Endothelial cell of umbilical vein (primary cell): ENCODE measurements around the gene UBASH3B. TPM values are rescaled to one million over a fixed set of nuclear protein-coding genes. Genes with fewer than 3 reads are reported as not detected.

ENCODE experiments used
- BruUV-seq: library from RNA; stranded (reverse); fragments of 400-500 nt; replicated peaks from 2 replicates; lab custom pipeline; 2021; lab: Mats Ljungman, UMichigan
- CTCF ChIA-PET: fragments of 300-600, 350-600 bp; sonication (Branson Sonifier 250); formaldehyde crosslinking; loops from one replicate; lab custom pipeline; 2021; ENCODE audit warnings: antibody characterized with exemption, inconsistent platforms; lab: Charles Lee
- POLR2A ChIA-PET: fragments of 300-600, 350-600 bp; sonication (Branson Sonifier 250); formaldehyde crosslinking; loops from one replicate; lab custom pipeline; 2021; ENCODE audit warnings: antibody characterized with exemption, inconsistent platforms; lab: Charles Lee
- DNase-seq: peaks from one replicate; pipeline ENCODE4 v3.0.0-alpha.2; 2011; ENCODE audit warnings: low read depth, low spot score
- FAIRE-seq: peaks from 2 replicates; lab custom pipeline; 2011; peaks lifted over from hg19 to GRCh38; lab: Jason Lieb, UNC
- H2AFZ ChIP-seq: 2 replicates; pipeline ENCODE4 v1.6.0; 2012; ENCODE audit warnings: low read depth, low read length, control low read depth, inconsistent platforms
- H3K27ac ChIP-seq: 2 replicates; pipeline ENCODE4 v1.5.1; 2011; ENCODE audit warnings: low read depth, mild to moderate bottlenecking, control low read depth, low read length, moderate library complexity; ENCODE audit not compliant: insufficient read depth
- H3K27me3 ChIP-seq, 2 experiments: 2 replicates each; pipeline versions ENCODE4 v1.6.0 to v1.6.1; 2011; ENCODE audit warnings: low read length in 2 of 2, mixed read lengths in 1 of 2; ENCODE audit not compliant: control insufficient read depth in 2 of 2, insufficient read depth in 2 of 2
- H3K36me3 ChIP-seq, 2 experiments: 2 replicates in 1 of 2; 3 replicates in 1 of 2; pipeline ENCODE4 v1.5.1; 2011; ENCODE audit warnings: low read length in 2 of 2, mild to moderate bottlenecking in 1 of 2, moderate library complexity in 1 of 2; ENCODE audit not compliant: control insufficient read depth in 2 of 2, insufficient read depth in 2 of 2; ENCODE audit errors: extremely low read depth in 1 of 2
- H3K4me1 ChIP-seq: 3 replicates; pipeline ENCODE4 v1.5.1; 2011; ENCODE audit warnings: mild to moderate bottlenecking, low read length; ENCODE audit not compliant: control insufficient read depth, insufficient read depth; ENCODE audit errors: extremely low read depth
- H3K4me2 ChIP-seq: 2 replicates; pipeline ENCODE4 v1.6.1; 2011; ENCODE audit warnings: low read length, control low read depth, mixed read lengths; ENCODE audit not compliant: insufficient read depth
- H3K4me3 ChIP-seq, 3 experiments: fragments of 200-600 bp in 1 of 3; sonication (generic), shearing (Covaris generic) in 1 of 3; replicated peaks in 1 of 3; 2 replicates each; pipeline ENCODE4 v1.5.1; 2011 to 2016; ENCODE audit warnings: control low read depth in 3 of 3, low read length in 3 of 3, mild to moderate bottlenecking in 2 of 3, inconsistent platforms in 1 of 3, low read depth in 1 of 3, moderate library complexity in 1 of 3; ENCODE audit not compliant: insufficient read depth in 1 of 3
- H3K79me2 ChIP-seq: 2 replicates; pipeline ENCODE4 v1.6.0; 2012; ENCODE audit warnings: low read length, inconsistent platforms; ENCODE audit not compliant: control insufficient read depth, insufficient read depth
- H3K9ac ChIP-seq: replicated peaks from 2 replicates; pipeline ENCODE3; 2011; ENCODE audit warnings: low read length, control low read depth; ENCODE audit not compliant: insufficient read depth; ENCODE audit errors: extremely low read depth
- H3K9me1 ChIP-seq: replicated peaks from 3 replicates; pipeline ENCODE4 v1.6.0; 2011; ENCODE audit warnings: mild to moderate bottlenecking, low read length; ENCODE audit not compliant: control insufficient read depth, insufficient read depth; ENCODE audit errors: extremely low read depth
- H3K9me3 ChIP-seq: replicated peaks from 2 replicates; pipeline ENCODE4 v1.5.1; 2012; ENCODE audit warnings: low read length, inconsistent platforms; ENCODE audit not compliant: control insufficient read depth, insufficient read depth
- H4K20me1 ChIP-seq: replicated peaks from 2 replicates; pipeline ENCODE3; 2011; ENCODE audit warnings: mild to moderate bottlenecking, low read length; ENCODE audit not compliant: control insufficient read depth, insufficient read depth; ENCODE audit errors: extremely low read depth
- EZH2 ChIP-seq: IDR thresholded peaks from 2 replicates; pipeline ENCODE4 v1.6.1; 2012; ENCODE audit warnings: borderline replicate concordance, low read depth, mild to moderate bottlenecking, moderate library complexity, low read length, inconsistent platforms; ENCODE audit not compliant: severe bottlenecking
- GATA2 ChIP-seq: IDR thresholded peaks from 2 replicates; pipeline ENCODE4 v1.7.0; 2011; ENCODE audit warnings: low read depth, mild to moderate bottlenecking, moderate library complexity, mixed read lengths, low read length; ENCODE audit not compliant: insufficient read length, insufficient read depth
- POLR2AphosphoS5 ChIP-seq: IDR thresholded peaks from 2 replicates; pipeline ENCODE4 v1.6.1; 2012; ENCODE audit warnings: low read depth, mild to moderate bottlenecking, control low read depth, low read length, moderate library complexity; ENCODE audit not compliant: insufficient read depth
- dilution Hi-C: fragments of 300-500 bp; cut with MboI; formaldehyde crosslinking; loops from one replicate; pipeline ENCODE4 v1.15.0; 2019; ENCODE audit warnings: low sequenced_read_pairs; ENCODE audit not compliant: extremely low pct_ligation_motif_present
- intact Hi-C: fragments of 100-400 bp; cut with micrococcal nuclease; formaldehyde crosslinking; loops from one replicate; pipeline ENCODE4 v1.10.0; 2022
- polyA plus RNA-seq, 4 experiments: library from polyadenylated mRNA; depleted of rRNA in 3 of 4; stranded (reverse) in 3 of 4; unstranded in 1 of 4; fragments of >200 nt; gene quantifications; 2 replicates each; pipeline versions ENCODE4 v1.2.1 to v1.2.3, GENCODE V29; 2011 to 2012; ENCODE audit warnings: missing spikeins in 1 of 4
- total RNA-seq: library from RNA; stranded (reverse); gene quantifications from 2 replicates; pipeline ENCODE4 v1.2.3, GENCODE V29; 2021
- TF ChIP-seq, protein P1 (sequence below): IDR thresholded peaks from 2 replicates; pipeline ENCODE4 v1.6.1; 2011; ENCODE audit not compliant: insufficient read depth, insufficient read length
- TF ChIP-seq, protein P2 (sequence below), 2 donors: IDR thresholded peaks; 1 replicate in 1 of 2; 2 replicates in 1 of 2; pipeline ENCODE4 v1.5.1; 2011; ENCODE audit warnings: low read length in 2 of 2, mild to moderate bottlenecking in 2 of 2, moderate library complexity in 2 of 2, control low read depth in 1 of 2, inconsistent platforms in 1 of 2, low read depth in 1 of 2; ENCODE audit not compliant: insufficient read depth in 1 of 2; ENCODE audit errors: extremely low read depth in 1 of 2

UBASH3B gene
- total and polyA plus RNA-seq, 2 donors (not counting 3 experiments of a cell fraction or from before 2014, with no cell fraction given): 23.7 to 38.1 TPM

DNA sequence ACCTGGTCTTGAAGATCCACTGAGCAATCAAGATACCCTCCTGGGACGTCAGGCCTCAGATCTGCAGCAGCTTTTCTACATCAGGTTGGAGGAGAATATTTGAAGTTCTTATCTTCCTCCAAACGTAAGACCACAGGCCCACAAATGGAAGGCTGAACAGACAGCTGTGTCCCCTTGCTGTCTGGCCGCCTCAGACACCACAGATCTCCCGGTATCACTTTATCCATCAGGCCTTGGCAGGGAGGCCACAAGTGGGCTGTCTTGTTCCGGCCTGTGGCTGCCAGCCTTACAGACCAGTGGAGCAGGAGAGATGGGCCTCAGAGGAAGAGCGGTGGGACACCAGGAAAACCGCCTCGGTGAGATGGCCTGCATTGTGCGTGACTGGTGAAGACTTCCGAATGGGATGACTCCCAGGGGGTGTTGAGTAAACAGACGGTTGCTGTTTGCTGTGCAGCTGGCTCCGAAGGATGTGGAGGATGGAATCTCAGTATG, 15.9 kb downstream of the UBASH3B start:
- H2AFZ ChIP-seq: no peak overlapping the region
- no peak overlapping the region for H3K4me3 ChIP-seq
- DNase-seq (no peak), FAIRE-seq (no peak)
- no peak for TF ChIP-seq GATA2
- no peaks in the 10 kb centered on the region for H4K20me1 ChIP-seq
- BruUV-seq: no TSS peak
- no peak overlapping the region for H3K9ac ChIP-seq
- no peak overlapping the region for H3K27ac ChIP-seq
- ChIA-PET POLR2A (no interaction called here), CTCF (no interaction called here)
- intact Hi-C loops (no loop called here), dilution Hi-C loops (no loop called here)
- H3K79me2 ChIP-seq: peaks cover 23% of the 10 kb centered on the region
- H3K9me1 ChIP-seq: no peaks in the 10 kb centered on the region
- H3K27me3 ChIP-seq: no peaks in the 10 kb centered on the region
- H3K4me1 ChIP-seq: peaks cover 14% of the 10 kb centered on the region
- H3K36me3 ChIP-seq: no peaks in the 10 kb centered on the region
- no peaks in the 10 kb centered on the region for H3K9me3 ChIP-seq
- H3K4me2 ChIP-seq: no peak overlapping the region

DNA sequence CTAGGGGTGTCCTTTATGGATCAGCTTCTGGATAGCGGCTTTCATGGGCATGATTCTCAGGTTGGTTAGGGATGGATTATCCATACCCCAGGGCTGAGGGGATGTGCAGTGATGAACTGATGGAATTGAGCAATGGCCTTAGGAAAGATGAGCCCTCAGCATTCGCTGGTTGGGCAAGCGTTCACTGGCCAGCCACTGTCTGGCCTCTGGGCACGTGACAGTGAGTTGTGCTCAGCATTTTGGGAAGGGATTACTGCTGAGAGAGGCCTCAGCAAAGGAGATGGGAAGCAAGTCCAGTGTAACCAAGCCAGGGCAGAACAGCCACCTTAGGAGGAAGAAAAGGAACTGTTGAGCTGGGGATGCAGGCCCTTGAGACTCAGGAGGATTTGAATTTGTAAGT, 17.4 kb downstream of the UBASH3B start:
- H3K4me1 ChIP-seq: peaks cover 14% of the 10 kb centered on the region
- no TSS peak for BruUV-seq
- intact Hi-C loops (no loop called here), dilution Hi-C loops (no loop called here)
- no peaks in the 10 kb centered on the region for H3K36me3 ChIP-seq
- H3K79me2 ChIP-seq: peaks cover 23% of the 10 kb centered on the region
- no peak overlapping the region for H2AFZ ChIP-seq
- no peaks in the 10 kb centered on the region for H4K20me1 ChIP-seq
- TF ChIP-seq, protein P1, sequence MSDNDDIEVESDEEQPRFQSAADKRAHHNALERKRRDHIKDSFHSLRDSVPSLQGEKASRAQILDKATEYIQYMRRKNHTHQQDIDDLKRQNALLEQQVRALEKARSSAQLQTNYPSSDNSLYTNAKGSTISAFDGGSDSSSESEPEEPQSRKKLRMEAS: no peak
- no peak for TF ChIP-seq EZH2
- TF ChIP-seq POLR2AphosphoS5: no peak
- TF ChIP-seq, protein P2, sequence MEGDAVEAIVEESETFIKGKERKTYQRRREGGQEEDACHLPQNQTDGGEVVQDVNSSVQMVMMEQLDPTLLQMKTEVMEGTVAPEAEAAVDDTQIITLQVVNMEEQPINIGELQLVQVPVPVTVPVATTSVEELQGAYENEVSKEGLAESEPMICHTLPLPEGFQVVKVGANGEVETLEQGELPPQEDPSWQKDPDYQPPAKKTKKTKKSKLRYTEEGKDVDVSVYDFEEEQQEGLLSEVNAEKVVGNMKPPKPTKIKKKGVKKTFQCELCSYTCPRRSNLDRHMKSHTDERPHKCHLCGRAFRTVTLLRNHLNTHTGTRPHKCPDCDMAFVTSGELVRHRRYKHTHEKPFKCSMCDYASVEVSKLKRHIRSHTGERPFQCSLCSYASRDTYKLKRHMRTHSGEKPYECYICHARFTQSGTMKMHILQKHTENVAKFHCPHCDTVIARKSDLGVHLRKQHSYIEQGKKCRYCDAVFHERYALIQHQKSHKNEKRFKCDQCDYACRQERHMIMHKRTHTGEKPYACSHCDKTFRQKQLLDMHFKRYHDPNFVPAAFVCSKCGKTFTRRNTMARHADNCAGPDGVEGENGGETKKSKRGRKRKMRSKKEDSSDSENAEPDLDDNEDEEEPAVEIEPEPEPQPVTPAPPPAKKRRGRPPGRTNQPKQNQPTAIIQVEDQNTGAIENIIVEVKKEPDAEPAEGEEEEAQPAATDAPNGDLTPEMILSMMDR (IDR thresholded peaks at IDR 0.05; ENCODE audit: extremely low read depth in 1 of 2, insufficient read depth in 1 of 2, low read depth in 1 of 2, low read length in 2 of 2): no peak
- H3K4me3 ChIP-seq: no peak overlapping the region
- CTCF ChIA-PET: interaction anchor here (1.7 kb wide), 1 partner anchor 60 kb away, joined by 4 read pairs; no protein-coding TSS in a partner anchor
- no peak overlapping the region for H3K27ac ChIP-seq
- no peak overlapping the region for H3K9ac ChIP-seq
- POLR2A ChIA-PET: no interaction called here
- H3K9me1 ChIP-seq: no peaks in the 10 kb centered on the region
- H3K27me3 ChIP-seq: no peaks in the 10 kb centered on the region
- no peak for FAIRE-seq
- H3K9me3 ChIP-seq: no peaks in the 10 kb centered on the region
- no peak overlapping the region for H3K4me2 ChIP-seq
- no peak for DNase-seq
